Adrenal gland (tissue), 12 donors: ENCODE measurements around the gene KLHL3. TPM values are rescaled to one million over a fixed set of nuclear protein-coding genes. Genes with fewer than 3 reads are reported as not detected.
A peak's percentile ranks its signal among the peaks of the same experiment; 100 is the strongest.

Source experiments
- DNase-seq, 7 donors: peaks; one replicate each; pipeline ENCODE4 v3.0.0-alpha.2; 2019 to 2020
- H3K27ac ChIP-seq, 5 donors: fragments of 200-600 bp; sonication (generic) in 4 of 5; 1 replicate in 3 of 5; 2 replicates in 2 of 5; pipeline versions ENCODE4 v1.5.1 to v1.8.0; 2016 to 2020; ENCODE audit warnings: mild to moderate bottlenecking in 1 of 5
- H3K27me3 ChIP-seq: fragments of 200-600 bp; 2 replicates; pipeline ENCODE4 v1.8.0; 2021
- H3K36me3 ChIP-seq, 2 donors: fragments of 200-600 bp; replicated peaks in 1 of 2; 1 replicate in 1 of 2; 2 replicates in 1 of 2; pipeline versions ENCODE4 v1.5.1 to v1.8.0; 2018 to 2022
- H3K4me1 ChIP-seq, 2 donors: fragments of 200-600 bp; replicated peaks in 1 of 2; 1 replicate in 1 of 2; 2 replicates in 1 of 2; pipeline versions ENCODE4 v1.5.1 to v1.8.0; 2018 to 2021
- H3K4me3 ChIP-seq, 4 donors: fragments of 200-600 bp; sonication (generic) in 3 of 4; one replicate each; pipeline ENCODE4 v1.5.1; 2016 to 2018
- H3K9me3 ChIP-seq, 3 donors: fragments of 200-600 bp; sonication (generic) in 1 of 3; replicated peaks in 1 of 3; 1 replicate in 2 of 3; 2 replicates in 1 of 3; pipeline versions ENCODE4 v1.5.1 to v1.8.0; 2016 to 2021
- POLR2A ChIP-seq, 2 donors: fragments of 450-650 bp; IDR thresholded peaks; one replicate each; pipeline ENCODE4 v1.6.1; 2017; ENCODE audit warnings: antibody characterized with exemption in 2 of 2, mild to moderate bottlenecking in 2 of 2, moderate library complexity in 1 of 2
- WGBS, 4 donors: extraction: QIAGEN DNeasy Blood & Tissue Kit in 2 of 4; methylation state at CpG; one replicate each; pipeline versions ENCODE4 v1.1.5 to v1.1.7; 2013 to 2017; 5-methylcytosine and 5-hydroxymethylcytosine counted together
- intact Hi-C, 2 donors: fragments of 100-400 bp; cut with DNase I; formaldehyde crosslinking; loops; one replicate each; pipeline versions ENCODE4 v1.14.1 to v1.15.0; 2022 to 2023
- polyA plus RNA-seq, 3 donors: library from polyadenylated mRNA; stranded (reverse); fragments of 200-250 nt in 2 of 3; fragments of 350-450 nt in 1 of 3; fragmentation: Illumina TruSeq in 1 of 3; extraction: RNeasy Lipid Tissue Mini Kit (QIAGEN cat#74804) in 1 of 3; gene quantifications; one replicate each; pipeline ENCODE4 v1.2.3, GENCODE V29; 2013 to 2014
- total RNA-seq, 9 donors: library from RNA; depleted of rRNA in 4 of 9; stranded (reverse); fragments of >200 nt in 4 of 9; fragments of 120-200 nt in 1 of 9; fragmentation: NEBNext Ultra II Directional in 1 of 9; extraction: Animal tissue kit (Norgen Biotek cat#: 25700) in 1 of 9; gene quantifications; one replicate each; pipeline versions ENCODE4 v1.1.0 to v1.2.4, GENCODE V29; 2013 to 2023
- TF ChIP-seq, protein P1 (sequence below), 6 experiments: fragments of 450-650 bp in 4 of 6; fragments of 200-600 bp in 2 of 6; sonication (generic) in 1 of 6; IDR thresholded peaks; 1 replicate in 5 of 6; 2 replicates in 1 of 6; pipeline versions ENCODE4 v1.5.1 to v1.8.0; 2016 to 2021; ENCODE audit warnings: antibody characterized with exemption in 6 of 6, mild to moderate bottlenecking in 2 of 6, moderate library complexity in 1 of 6
- donor health status: healthy with polysubstance abuse.
- donor health status: Bipolar disorder and iron deficiency.
- donor health status: DM: yes; HTN: yes; CAD: no.
- donor health status: DM: no; HTN: no; CAD: no.
- donor health status: DM: no; HTN: no; CAD: no.
- donor health status: DM: yes; HTN: yes; CAD: no.

Gene KLHL3
- total and polyA plus RNA-seq, 12 donors = 3.1 to 28.6 (median 13.4) TPM

GRCh38 chr5:137708796-137709559 lies 26.9 kb downstream of the KLHL3 start:
- intact Hi-C loops = no loop called here
- Histone ChIP-seq H3K9me3 (peaks cover 0 to 6% (median 0%) of the 10 kb centered on the region in 3 donors), H3K27me3 (no peaks in the 10 kb centered on the region), H3K4me1 (peaks cover 0 to 4% of the 10 kb centered on the region in 2 donors), H3K27ac (no peak overlapping the region), H3K36me3 (no peaks in the 10 kb centered on the region), H3K4me3 (no peak overlapping the region)
- TF ChIP-seq POLR2A (IDR thresholded peaks at IDR 0.05) = no peak
- TF ChIP-seq, protein P1, sequence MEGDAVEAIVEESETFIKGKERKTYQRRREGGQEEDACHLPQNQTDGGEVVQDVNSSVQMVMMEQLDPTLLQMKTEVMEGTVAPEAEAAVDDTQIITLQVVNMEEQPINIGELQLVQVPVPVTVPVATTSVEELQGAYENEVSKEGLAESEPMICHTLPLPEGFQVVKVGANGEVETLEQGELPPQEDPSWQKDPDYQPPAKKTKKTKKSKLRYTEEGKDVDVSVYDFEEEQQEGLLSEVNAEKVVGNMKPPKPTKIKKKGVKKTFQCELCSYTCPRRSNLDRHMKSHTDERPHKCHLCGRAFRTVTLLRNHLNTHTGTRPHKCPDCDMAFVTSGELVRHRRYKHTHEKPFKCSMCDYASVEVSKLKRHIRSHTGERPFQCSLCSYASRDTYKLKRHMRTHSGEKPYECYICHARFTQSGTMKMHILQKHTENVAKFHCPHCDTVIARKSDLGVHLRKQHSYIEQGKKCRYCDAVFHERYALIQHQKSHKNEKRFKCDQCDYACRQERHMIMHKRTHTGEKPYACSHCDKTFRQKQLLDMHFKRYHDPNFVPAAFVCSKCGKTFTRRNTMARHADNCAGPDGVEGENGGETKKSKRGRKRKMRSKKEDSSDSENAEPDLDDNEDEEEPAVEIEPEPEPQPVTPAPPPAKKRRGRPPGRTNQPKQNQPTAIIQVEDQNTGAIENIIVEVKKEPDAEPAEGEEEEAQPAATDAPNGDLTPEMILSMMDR (IDR thresholded peaks at IDR 0.05) = no peak
- 90 to 100% (median 94%) methylated on average over 3 of the region's 3 CpGs for WGBS, 4 donors
- peak in 4 of 7 donors; percentile 8 to 43 (median 30) for DNase-seq

DNA sequence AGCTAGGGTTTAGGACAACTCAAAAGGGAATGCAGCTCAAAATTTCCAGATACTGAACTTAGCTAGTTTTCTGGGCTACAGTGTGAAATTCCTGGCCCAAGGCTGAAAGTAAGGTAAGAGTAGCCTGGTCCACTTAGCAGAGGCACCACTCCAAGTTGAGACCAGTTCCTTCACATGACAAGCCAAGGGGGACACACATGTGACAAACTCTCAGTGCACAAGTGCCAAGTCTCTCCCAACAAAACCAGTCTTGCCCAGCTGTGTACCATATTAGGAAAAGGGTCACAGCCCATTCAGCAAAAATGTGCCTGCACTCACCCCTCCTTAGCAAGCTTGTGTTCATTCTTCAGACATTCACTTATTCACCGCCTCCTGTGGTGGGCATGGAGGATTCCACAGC lies 27.8 kb downstream of the KLHL3 start:
- H3K4me1 ChIP-seq = peaks cover 0 to 4% of the 10 kb centered on the region in 2 donors
- no peaks in the 10 kb centered on the region for H3K27me3 ChIP-seq
- no peaks in the 10 kb centered on the region for H3K36me3 ChIP-seq
- H3K4me3 ChIP-seq = no peak overlapping the region
- H3K27ac ChIP-seq = no peak overlapping the region
- no peaks in the 10 kb centered on the region for H3K9me3 ChIP-seq
- 91 to 100% (median 99%) methylated on average over 1 of the region's 1 CpG for WGBS, 4 donors
- no peak for DNase-seq
- TF ChIP-seq, protein P1 (IDR thresholded peaks at IDR 0.05) = no peak
- TF ChIP-seq POLR2A (IDR thresholded peaks at IDR 0.05) = no peak
- intact Hi-C loops = no loop called here

DNA sequence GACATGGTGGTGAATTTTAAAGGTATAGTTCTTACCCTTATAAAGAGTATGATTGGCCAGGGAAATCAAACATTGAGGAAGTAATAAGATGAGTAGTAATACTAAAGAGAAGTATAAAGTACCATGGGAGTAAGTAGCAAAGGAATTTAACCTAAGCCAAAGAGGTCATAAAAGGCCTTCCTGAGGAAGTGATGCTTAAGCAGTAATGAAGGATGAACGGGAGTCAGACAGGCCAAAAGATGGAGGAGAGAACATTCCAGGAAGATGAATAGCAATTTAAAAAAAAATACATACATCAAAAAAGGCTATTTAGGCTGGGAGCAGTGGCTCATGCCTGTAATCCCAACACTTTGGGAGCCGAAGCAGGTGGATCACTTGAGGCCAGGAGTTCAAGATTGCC lies 29.0 kb downstream of the KLHL3 start:
- H3K4me1 ChIP-seq = peaks cover 0 to 4% of the 10 kb centered on the region in 2 donors
- no peak for DNase-seq
- TF ChIP-seq, protein P1 (IDR thresholded peaks at IDR 0.05) = no peak
- no peak for TF ChIP-seq POLR2A (IDR thresholded peaks at IDR 0.05)
- H3K27me3 ChIP-seq = no peaks in the 10 kb centered on the region
- H3K36me3 ChIP-seq = no peaks in the 10 kb centered on the region
- WGBS, 4 donors = 75 to 86% (median 80%) methylated on average over 2 of the region's 2 CpGs
- H3K4me3 ChIP-seq = no peak overlapping the region
- intact Hi-C loops = no loop called here
- no peaks in the 10 kb centered on the region for H3K9me3 ChIP-seq
- H3K27ac ChIP-seq = no peak overlapping the region

DNA sequence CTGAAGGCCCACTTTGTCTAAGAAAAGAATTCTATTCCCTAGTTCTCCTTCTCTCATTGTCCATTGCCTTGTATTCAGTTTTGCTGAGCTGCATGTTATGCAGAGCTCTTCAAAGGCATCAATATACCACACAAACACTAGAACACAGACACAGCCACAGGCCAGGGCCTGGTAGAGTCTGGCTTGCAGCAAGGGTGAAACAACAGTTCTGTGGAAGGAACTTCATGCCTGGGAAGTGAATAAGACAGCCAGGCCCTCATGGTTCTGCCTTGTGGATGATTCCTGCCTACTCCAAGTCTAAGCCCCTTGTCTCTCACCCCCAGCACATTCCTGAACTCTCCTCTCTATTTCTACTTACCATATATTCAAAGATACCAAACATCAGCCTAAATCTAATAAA lies 30.8 kb downstream of the KLHL3 start:
- Histone ChIP-seq H3K4me3 (no peak overlapping the region), H3K9me3 (no peaks in the 10 kb centered on the region), H3K4me1 (peaks cover 0 to 4% of the 10 kb centered on the region in 2 donors), H3K27ac (no peak overlapping the region), H3K36me3 (no peaks in the 10 kb centered on the region), H3K27me3 (no peaks in the 10 kb centered on the region)
- no peak for DNase-seq
- intact Hi-C loops = no loop called here
- TF ChIP-seq, protein P1 (IDR thresholded peaks at IDR 0.05) = no peak
- no peak for TF ChIP-seq POLR2A (IDR thresholded peaks at IDR 0.05)
